Muscle layer of colon (tissue), 2 donors: ENCODE data around the gene PTPN18.

ENCODE experiments used
- H3K27ac ChIP-seq: one replicate; pipeline ENCODE4 v1.7.0; 2013; ENCODE audit warnings: low read depth, mild to moderate bottlenecking, low read length, moderate library complexity
- H3K27me3 ChIP-seq, 2 donors: one replicate each; pipeline ENCODE4 v1.7.0; 2013; ENCODE audit warnings: low read length in 2 of 2, mild to moderate bottlenecking in 2 of 2; ENCODE audit not compliant: insufficient read depth in 2 of 2, control insufficient read depth in 1 of 2
- H3K36me3 ChIP-seq: one replicate; pipeline ENCODE4 v1.7.0; 2013; ENCODE audit warnings: mild to moderate bottlenecking, low read length; ENCODE audit not compliant: insufficient read depth
- H3K4me1 ChIP-seq: one replicate; pipeline ENCODE4 v1.7.0; 2013; ENCODE audit warnings: mild to moderate bottlenecking, low read length; ENCODE audit not compliant: insufficient read depth
- H3K4me3 ChIP-seq, 2 donors: one replicate each; pipeline ENCODE4 v1.7.0; 2013; ENCODE audit warnings: low read length in 2 of 2, low read depth in 1 of 2, mild to moderate bottlenecking in 1 of 2, moderate library complexity in 1 of 2
- H3K9ac ChIP-seq: one replicate; pipeline ENCODE4 v1.7.0; 2013; ENCODE audit warnings: low read length
- H3K9me3 ChIP-seq: one replicate; pipeline ENCODE4 v1.7.0; 2013; ENCODE audit warnings: mild to moderate bottlenecking, low read length
- donor health status: abdominal sarcoma.
- donor health status: Adenocarcinoma of cecum.

PTPN18 gene

GRCh38 chr2:130376433-130377293 is 20.8 kb downstream of the PTPN18 start:
- H3K27ac ChIP-seq: no peak overlapping the region
- H3K9ac ChIP-seq: no peak overlapping the region
- no peak overlapping the region for H3K4me3 ChIP-seq
- H3K4me1 ChIP-seq: peaks cover 9% of the 10 kb centered on the region
- H3K36me3 ChIP-seq: no peaks in the 10 kb centered on the region
- H3K27me3 ChIP-seq: no peaks in the 10 kb centered on the region
- H3K9me3 ChIP-seq: no peaks in the 10 kb centered on the region

- no peak overlapping the region for H3K4me3 ChIP-seq
- H3K27ac ChIP-seq: no peak overlapping the region
- H3K4me1 ChIP-seq: peaks cover 9% of the 10 kb centered on the region
- no peaks in the 10 kb centered on the region for H3K27me3 ChIP-seq
- peaks cover 3% of the 10 kb centered on the region for H3K36me3 ChIP-seq
- no peak overlapping the region for H3K9ac ChIP-seq
- H3K9me3 ChIP-seq: no peaks in the 10 kb centered on the region
Measured at GRCh38 chr2:130377491-130377890, 21.6 kb downstream of the PTPN18 start.

- no peak overlapping the region for H3K27ac ChIP-seq
- no peak overlapping the region for H3K4me3 ChIP-seq
- H3K36me3 ChIP-seq: peaks cover 5% of the 10 kb centered on the region
- H3K9ac ChIP-seq: no peak overlapping the region
- no peaks in the 10 kb centered on the region for H3K27me3 ChIP-seq
- no peaks in the 10 kb centered on the region for H3K9me3 ChIP-seq
- H3K4me1 ChIP-seq: peaks cover 3% of the 10 kb centered on the region
Measured at GRCh38 chr2:130378206-130378897, 22.5 kb downstream of the PTPN18 start.

- Histone ChIP-seq H3K9ac (no peak overlapping the region), H3K4me3 (no peak overlapping the region), H3K4me1 (no peaks in the 10 kb centered on the region), H3K27me3 (no peaks in the 10 kb centered on the region), H3K9me3 (no peaks in the 10 kb centered on the region), H3K36me3 (peaks cover 5% of the 10 kb centered on the region), H3K27ac (no peak overlapping the region)
Measured at GRCh38 chr2:130378898-130379214, 23.0 kb downstream of the PTPN18 start.

- Histone ChIP-seq H3K27ac (no peak overlapping the region), H3K9ac (no peak overlapping the region), H3K4me1 (no peaks in the 10 kb centered on the region), H3K36me3 (peaks cover 5% of the 10 kb centered on the region), H3K9me3 (no peaks in the 10 kb centered on the region), H3K4me3 (no peak overlapping the region), H3K27me3 (no peaks in the 10 kb centered on the region)
Measured at GRCh38 chr2:130380096-130380934, 24.5 kb downstream of the PTPN18 start.

GRCh38 chr2:130381145-130381544 is 25.3 kb downstream of the PTPN18 start:
- H3K9me3 ChIP-seq: no peaks in the 10 kb centered on the region
- H3K27ac ChIP-seq: no peak overlapping the region
- no peaks in the 10 kb centered on the region for H3K4me1 ChIP-seq
- H3K36me3 ChIP-seq: peaks cover 5% of the 10 kb centered on the region
- H3K9ac ChIP-seq: no peak overlapping the region
- no peak overlapping the region for H3K4me3 ChIP-seq
- no peaks in the 10 kb centered on the region for H3K27me3 ChIP-seq

- H3K4me3 ChIP-seq: no peak overlapping the region
- H3K27me3 ChIP-seq: no peaks in the 10 kb centered on the region
- H3K9me3 ChIP-seq: no peaks in the 10 kb centered on the region
- H3K9ac ChIP-seq: no peak overlapping the region
- H3K27ac ChIP-seq: no peak overlapping the region
- peaks cover 5% of the 10 kb centered on the region for H3K4me1 ChIP-seq
- peaks cover 5% of the 10 kb centered on the region for H3K36me3 ChIP-seq
Measured at GRCh38 chr2:130381619-130382018, 25.8 kb downstream of the PTPN18 start.

GRCh38 chr2:130382313-130382917 is 26.6 kb downstream of the PTPN18 start:
- Histone ChIP-seq H3K36me3 (peaks cover 5% of the 10 kb centered on the region), H3K4me1 (peaks cover 7% of the 10 kb centered on the region), H3K9ac (no peak overlapping the region), H3K27me3 (no peaks in the 10 kb centered on the region), H3K27ac (no peak overlapping the region), H3K9me3 (no peaks in the 10 kb centered on the region), H3K4me3 (no peak overlapping the region)

- Histone ChIP-seq H3K27ac (no peak overlapping the region), H3K27me3 (no peaks in the 10 kb centered on the region), H3K4me1 (peaks cover 16% of the 10 kb centered on the region)
Measured at GRCh38 chr2:130385709-130386108, 29.9 kb downstream of the PTPN18 start.

GRCh38 chr2:130387071-130387400 is 31.2 kb downstream of the PTPN18 start:
- no peaks in the 10 kb centered on the region for H3K9me3 ChIP-seq
- peaks cover 5% of the 10 kb centered on the region for H3K36me3 ChIP-seq
- H3K27ac ChIP-seq: peak overlapping the region; percentile 12
- peaks cover 21% of the 10 kb centered on the region for H3K4me1 ChIP-seq
- no peak overlapping the region for H3K9ac ChIP-seq
- H3K27me3 ChIP-seq: no peaks in the 10 kb centered on the region
- H3K4me3 ChIP-seq: no peak overlapping the region

More at GRCh38 chr2:130385709-130386108, 29.9 kb downstream of the PTPN18 start:
- peaks cover 5% of the 10 kb centered on the region for H3K36me3 ChIP-seq
- no peak overlapping the region for H3K4me3 ChIP-seq
- H3K9ac ChIP-seq: no peak overlapping the region
- no peaks in the 10 kb centered on the region for H3K9me3 ChIP-seq

- peak overlapping the region; percentile 12 for H3K27ac ChIP-seq
Measured at GRCh38 chr2:130387804-130388203, 31.9 kb downstream of the PTPN18 start.

More at GRCh38 chr2:130387804-130388203, 31.9 kb downstream of the PTPN18 start:
- Histone ChIP-seq H3K9ac (no peak overlapping the region), H3K4me3 (no peak overlapping the region), H3K27me3 (no peaks in the 10 kb centered on the region), H3K36me3 (no peaks in the 10 kb centered on the region), H3K4me1 (peaks cover 25% of the 10 kb centered on the region), H3K9me3 (no peaks in the 10 kb centered on the region)
